Measurements from ENCODE around the gene UBAC1.
"Not testable (repeated sequence)": the region's sequence is repeated elsewhere in the genome, so short reads cannot be mapped to it uniquely, and the experiment has no call there.

Gene UBAC1

GRCh38 chr9:135957431-135957830, 3.7 kb downstream of the UBAC1 start:
- no peak for DNase-seq

DNA sequence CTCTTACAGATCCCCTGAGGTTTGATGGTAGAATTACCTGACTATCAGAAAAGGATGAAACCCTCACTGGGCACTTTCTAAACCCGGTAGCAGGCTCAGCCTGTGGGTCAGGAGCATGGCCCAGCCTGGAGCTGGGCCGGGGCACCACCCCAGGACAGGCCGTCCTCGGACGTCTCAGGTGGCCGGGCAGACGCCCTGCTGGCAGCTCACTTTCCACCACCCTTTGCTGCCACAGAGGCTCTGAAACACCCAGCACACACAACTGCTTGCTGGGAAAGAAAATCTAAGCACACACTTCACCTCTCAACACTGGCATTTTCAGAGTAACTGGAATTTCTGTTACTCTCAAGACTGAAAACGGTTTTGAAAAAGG, 4.4 kb downstream of the UBAC1 start:
- no peak for DNase-seq

DNA sequence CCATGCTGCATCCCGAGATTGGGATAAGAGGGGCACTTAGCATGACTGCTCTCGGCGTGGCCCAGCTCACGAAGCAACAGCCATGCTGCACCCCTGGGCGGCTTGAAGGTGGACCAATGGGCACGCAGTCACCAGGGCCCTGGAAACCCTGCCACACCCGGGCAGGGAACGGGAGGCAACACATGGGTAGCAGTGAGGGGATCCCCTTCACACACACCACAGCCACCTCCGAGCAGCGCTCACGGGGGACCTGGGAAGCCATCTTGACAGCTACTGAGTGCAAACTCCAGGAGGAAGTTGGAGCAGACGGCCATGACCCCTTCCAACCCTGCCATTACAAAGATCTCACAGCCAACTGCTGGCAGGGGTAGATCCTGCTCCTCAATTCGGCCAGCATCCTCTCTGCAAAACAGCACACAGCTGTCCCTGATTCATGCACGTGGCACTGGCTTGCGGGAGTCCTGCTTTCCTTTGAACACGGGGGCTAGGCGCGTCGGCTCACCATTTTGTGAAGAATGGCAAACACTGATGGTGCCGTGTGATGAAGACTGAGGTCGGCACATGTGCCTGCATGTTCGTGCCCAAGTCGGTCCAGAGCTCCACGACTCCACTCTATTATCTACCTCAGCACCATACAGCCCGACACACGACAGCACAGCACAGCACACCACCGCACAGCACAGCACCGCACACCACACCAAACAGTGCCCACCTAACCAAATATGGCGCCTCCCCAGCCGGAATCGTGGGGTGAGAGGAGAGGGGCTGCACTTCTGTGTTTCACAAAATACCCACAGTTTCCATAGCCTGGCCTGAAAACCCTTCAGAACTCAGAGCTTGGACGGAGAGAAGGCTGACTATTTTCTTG, 5.0 kb downstream of the UBAC1 start:
- no peak for DNase-seq

- DNase-seq, result no peak
Measured at GRCh38 chr9:135952664-135953206, 8.4 kb downstream of the UBAC1 start.

- DNase-seq, result no peak
Measured at GRCh38 chr9:135951889-135952663, 9.1 kb downstream of the UBAC1 start.

GRCh38 chr9:135951310-135951709, 9.9 kb downstream of the UBAC1 start:
- DNase-seq, result not testable (repeated sequence)

GRCh38 chr9:135950841-135951240, 10.3 kb downstream of the UBAC1 start:
- not testable (repeated sequence) for DNase-seq

GRCh38 chr9:135950135-135950682, 11.0 kb downstream of the UBAC1 start:
- no peak for DNase-seq

- DNase-seq, result no peak
Measured at GRCh38 chr9:135949501-135950134, 11.6 kb downstream of the UBAC1 start.

DNA sequence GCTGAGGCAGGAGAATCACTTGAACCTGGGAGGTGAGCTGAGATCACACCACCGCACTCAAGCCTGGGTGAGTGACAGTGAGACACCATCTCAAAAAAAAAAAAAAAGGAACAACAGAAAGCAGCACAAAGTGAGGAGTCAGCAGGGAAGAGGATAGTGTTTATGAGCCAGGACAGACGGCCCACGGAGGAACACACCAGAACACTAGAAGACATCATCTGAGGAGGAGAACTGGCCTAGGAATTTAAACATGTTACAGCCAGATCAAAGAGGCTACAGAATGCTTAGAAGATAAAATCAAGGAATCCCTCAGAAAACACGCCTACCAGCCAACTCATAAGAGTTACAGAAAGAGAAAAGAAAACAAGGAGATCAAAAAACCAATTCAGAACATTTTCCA, 12.2 kb downstream of the UBAC1 start:
- no peak for DNase-seq

- no peak for DNase-seq
Measured at GRCh38 chr9:135948446-135948845, 12.7 kb downstream of the UBAC1 start.

- DNase-seq, result no peak
Measured at GRCh38 chr9:135947582-135947981, 13.6 kb downstream of the UBAC1 start.

GRCh38 chr9:135947105-135947504, 14.1 kb downstream of the UBAC1 start:
- DNase-seq, result not testable (repeated sequence)

GRCh38 chr9:135946392-135946994, 14.7 kb downstream of the UBAC1 start:
- no peak for DNase-seq

- DNase-seq, result no peak
Measured at GRCh38 chr9:135945969-135946368, 15.2 kb downstream of the UBAC1 start.

GRCh38 chr9:135944444-135945252, 16.5 kb downstream of the UBAC1 start:
- no peak for DNase-seq

DNA sequence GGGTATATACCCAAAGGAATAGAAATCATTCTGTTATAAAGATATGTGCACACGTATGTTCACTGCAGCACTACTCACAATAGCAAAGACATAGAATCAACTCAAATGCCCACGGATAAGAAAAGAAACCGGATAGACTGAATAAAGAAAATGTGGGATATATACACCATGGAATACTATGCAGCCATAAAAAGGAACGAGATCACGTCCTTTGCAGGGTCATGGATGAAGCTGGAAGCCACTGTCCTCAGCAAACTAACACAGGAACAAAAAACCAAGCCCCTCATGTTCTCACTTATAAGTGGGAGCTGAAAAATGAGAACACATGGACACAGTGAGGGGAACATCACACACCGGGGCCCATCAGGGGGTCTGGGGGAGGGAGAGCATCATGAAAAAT, 17.6 kb downstream of the UBAC1 start:
- DNase-seq, result not testable (repeated sequence)

GRCh38 chr9:135941288-135941995, 19.7 kb downstream of the UBAC1 start:
- DNase-seq, result no peak

DNA sequence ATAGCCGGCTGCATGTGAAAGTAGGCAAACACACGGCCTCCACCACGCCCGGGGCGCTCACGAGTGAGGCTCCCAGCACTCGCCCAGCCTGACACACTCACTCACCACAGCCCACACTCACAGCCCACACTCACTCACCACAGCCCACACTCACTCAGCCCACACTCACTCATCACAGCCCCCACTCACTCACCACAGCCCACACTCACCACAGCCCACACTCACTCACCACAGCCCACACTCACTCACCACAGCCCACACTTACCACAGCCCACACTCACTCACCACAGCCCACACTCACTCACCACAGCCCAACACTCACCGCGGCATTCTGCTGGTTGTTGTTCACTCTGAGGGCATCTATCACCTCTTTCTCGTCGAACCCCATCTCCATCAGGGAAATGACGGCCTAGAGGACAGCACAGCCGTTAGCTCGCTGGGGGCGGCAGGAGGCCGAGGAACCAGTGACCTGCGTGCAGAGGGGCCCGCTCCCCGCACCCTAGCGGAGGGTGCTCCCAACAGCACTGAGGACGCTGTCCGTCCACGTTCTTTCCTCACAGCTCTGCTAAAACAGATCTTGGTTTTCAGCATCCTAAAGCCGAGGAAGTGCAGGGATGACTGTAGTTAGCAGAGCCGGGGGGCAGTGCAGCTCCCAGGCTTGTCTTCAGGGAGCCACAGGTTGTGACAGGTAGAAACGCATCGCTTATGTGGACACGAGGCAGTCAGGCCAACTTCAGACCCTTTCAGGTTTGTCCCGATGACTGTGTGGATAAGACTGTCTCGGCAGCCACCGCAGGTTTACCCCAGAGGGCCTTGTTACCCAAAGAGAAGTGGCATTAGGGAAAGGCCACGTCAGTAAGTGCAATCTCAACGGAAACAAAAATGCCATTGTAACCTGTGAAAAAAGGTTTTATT, 21.6 kb downstream of the UBAC1 start:
- peak; percentile 23 for DNase-seq

All from T-helper 9 cell (primary cell).